NCI-H187 treated with DMSO at 0.1 percent for 48 hours (cell line): Measurements from ENCODE around the gene CELSR1.

Experiments
- DNase-seq: peaks from one replicate; lab custom pipeline; 2025; lab: John Stamatoyannopoulos, UW

Gene CELSR1

DNA sequence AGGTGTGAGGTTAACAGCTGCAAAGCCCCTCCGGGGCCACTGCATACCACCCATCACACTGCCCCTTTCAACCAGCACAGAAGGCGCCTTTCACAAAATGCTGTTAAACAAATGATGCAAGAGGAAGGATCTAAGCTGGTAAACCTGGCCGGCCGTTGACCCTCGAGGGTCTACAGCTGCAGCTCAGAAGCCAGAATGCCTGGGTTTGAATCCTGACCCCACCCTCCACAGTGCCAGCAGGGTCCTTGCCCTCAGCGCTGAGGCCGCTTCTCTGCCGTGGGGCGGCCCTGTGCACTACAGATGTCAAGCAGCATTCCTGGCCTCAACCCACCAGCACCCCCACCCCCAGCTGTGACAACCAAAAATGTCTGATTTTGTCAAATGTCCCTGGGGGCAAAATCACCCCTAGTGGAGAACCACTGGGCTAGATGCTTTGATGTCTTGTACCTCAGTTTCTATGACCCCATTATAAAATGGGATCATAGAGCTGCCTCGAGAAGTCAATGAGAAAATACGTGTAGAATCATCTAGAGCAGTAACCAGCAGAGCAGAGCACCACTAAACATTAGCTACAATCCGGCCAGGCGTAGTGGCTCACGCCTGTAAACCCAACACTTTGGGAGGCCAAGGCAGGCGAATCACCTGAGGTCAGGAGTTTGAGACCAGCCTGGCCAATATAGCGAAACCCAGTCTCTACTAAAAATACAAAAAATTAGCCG, 77.9 kb downstream of the CELSR1 start:
- DNase-seq, result no peak

DNA sequence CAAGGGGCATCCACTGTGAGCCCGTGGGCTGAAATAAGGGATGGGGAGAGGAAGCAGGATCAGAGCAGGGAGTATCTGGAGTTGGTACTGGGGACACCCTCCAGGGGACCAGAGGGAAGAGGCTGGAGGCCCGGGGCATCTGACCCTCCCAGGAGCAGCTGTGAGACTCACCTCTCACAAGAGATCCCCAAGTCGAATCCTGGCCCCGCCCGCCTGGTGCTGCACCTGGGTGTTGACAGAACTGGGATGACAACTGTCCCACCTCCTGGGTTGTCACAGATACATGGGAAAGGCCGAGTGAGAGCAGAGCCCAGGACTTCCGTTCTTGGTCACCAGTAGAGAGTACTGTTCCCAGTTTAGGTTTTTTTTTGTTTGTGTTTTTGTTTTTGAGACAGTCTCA, 78.9 kb downstream of the CELSR1 start:
- no peak for DNase-seq

DNA sequence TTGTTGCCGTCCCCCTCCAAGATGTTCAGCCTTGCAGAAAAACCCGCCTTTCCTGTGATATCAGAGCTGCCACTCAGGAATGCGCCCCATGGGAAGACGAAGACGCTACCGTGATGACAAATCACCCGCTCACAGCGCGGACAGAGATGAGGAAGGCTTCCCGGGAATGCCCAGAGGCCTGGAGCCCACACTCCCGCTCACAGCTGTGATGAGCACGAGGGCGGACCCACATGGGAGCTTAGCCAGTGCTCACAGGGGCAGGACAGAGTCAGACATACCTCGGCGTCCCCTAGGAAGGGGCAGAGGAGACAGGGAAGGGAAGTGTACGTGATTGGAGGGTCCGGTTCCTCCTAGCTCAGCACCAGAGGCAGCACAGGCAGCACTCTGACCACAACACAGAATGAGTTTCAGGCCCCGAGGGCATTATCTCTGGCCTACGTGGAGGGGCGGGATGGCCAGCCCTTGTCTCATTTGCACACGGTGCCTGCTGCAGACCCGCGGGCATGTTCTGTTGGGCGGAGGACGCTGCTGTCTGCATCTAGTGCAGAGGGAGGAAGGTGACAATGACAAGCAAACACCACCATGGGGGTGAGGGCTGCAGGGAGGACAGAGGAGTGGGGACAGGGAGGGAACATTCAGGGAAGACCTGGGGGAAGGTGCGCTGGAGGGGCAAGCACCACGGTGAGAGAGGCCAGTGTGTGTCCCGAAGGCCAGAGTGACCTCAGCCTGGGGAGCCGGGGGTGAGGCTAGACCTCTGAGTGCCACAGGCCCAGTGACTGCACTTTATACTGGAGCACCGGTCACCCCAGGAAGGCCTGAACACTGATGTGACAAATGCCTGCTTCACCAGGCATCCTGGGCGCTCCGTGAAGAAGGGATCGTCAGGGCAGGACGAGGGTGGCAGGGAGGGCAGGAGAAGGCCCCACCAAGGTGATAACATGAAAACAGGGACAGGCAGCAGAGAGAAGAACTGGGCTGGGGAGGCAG, 79.6 kb downstream of the CELSR1 start:
- no peak for DNase-seq

DNA sequence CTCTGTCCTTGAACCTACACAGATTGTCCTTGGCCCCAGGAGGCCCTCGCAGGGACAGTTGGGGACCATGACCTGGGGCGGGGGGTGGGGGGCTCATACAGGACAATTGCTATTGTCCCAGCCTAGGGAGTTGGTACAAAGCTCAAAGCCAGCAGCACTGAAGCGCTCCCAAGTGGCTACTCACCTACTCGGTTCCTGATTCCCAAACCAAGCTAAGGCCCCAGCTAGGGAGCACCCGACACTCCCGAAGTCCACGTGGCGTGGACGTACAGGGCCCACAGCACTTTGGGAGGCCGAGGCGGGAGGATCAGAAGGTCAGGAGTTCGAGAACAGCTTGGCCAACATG, 80.6 kb downstream of the CELSR1 start:
- no peak for DNase-seq

DNA sequence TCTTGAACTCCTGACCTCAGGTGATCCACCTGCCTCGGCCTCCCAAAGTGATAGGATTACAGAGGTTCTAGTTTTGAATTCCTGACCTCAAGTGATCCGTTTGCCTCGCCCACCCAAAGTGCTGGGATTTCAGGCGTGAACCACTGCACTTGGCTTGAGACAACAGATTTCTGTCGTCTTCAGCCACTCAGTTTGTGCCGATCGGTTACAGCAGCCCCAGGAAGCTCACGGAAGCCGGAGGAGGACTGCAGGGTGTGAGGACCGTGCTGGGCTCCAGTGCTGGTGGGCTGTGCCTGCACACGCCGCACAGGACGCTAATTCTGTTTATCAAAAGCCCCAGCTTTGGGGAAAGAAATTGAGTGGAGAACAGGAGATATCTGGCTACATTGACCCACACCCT, 82.0 kb downstream of the CELSR1 start:
- DNase-seq, result no peak

DNA sequence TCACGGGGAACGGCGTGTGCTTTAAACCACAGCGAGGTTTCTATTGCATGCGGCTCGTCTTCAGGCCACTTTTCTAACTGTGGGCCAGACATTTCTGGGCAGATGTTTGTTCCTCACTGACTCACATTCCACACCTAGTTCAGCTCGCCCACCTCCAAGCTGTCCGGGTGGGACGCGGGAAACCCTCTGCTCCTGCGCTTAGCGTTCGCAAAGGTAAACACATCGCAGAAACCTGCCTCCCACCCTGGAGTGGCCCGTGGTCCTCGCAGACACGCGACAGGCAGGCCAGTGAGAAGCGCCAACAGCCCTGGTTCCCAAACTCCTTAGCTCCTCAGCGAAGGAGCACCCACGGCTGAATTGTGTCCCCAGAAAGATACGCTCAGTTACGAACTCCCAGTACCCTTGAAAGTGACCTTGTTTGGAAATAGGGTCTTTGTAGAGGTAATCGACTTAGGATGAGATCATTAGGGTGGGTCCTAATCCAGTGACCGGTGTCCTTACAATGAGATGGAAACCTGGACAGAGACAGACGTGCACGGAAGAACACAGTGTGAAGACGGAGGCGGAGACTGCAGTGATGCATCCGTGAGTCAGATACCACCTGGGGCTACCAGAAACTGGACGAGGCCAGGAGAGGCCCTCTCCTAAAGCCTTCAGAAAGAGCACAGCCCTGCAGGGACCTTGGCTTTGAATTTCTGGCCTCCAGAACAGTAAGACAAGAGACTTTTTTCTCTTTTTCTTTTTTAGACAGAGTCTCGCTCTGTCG, 82.7 kb downstream of the CELSR1 start:
- no peak for DNase-seq

DNA sequence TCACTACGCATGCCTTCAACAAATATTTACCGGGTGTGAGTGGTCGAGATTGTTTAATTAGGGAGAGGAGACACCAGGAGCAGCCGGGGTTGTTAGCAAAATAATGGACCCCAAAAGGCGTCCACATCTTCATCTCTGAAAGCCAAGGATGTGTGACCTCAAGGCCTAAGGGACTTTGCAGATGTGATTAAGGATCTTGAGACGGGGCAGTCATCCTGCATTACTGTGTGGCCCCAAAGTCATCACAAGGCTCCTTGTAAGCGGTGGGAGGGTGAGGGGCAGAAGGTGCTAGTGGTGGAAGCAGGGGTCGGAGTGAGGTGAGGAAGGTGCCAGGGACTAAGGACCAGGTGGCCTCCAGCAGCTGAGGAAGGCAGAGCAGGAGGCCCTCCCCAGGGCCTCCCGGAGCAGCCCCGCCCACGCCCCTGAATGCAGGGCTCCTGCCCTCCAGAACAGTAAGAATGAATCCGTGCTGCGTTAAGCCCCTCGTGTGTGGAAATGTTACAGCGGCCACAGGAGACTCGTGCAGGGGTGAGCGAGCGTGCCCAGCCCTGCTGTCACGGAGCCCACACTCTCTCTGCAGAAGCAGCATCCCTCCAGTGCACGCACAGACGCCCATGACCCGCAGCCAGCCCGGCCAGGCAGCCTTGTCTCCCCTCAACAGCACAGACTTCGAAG, 83.5 kb downstream of the CELSR1 start:
- no peak for DNase-seq

DNA sequence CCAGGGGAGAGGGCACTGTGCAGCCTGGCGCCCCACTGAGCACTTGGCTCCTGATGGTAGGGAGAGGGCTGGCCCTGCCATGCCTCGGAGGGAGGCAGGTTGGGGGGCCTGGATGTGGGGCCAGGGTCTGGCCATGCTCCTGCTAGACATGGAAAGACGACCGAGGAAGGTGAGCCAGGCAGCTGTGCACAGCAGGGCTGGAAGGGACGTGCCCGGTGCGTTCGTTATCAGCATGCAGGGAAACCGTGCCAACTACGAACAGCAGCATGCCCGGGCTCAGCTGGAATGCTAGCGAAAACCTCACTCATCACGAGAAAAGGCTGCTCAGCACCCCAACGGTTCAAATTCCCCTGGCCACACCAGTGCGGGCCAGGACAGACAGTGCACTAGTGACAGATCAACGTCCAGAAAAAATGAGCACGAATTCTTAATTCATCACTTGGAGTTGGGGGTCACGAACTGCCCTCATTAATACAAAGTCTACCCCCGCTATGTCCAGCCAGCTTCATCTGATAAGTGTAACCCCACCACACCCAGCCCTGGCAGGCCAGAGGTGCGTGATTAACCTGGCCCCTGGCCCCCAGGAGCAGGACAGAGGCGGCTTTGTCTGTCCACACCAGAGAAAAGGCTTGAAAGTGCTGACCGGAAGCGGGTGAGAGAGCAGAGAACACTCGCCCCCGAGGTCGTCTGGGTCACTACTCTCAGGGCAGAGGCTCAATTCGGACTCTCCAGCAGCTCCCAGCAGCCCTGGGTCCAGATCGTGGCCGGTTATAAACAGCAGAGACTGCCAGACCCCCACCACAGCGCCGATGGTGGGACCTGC, 84.2 kb downstream of the CELSR1 start:
- no peak for DNase-seq

DNA sequence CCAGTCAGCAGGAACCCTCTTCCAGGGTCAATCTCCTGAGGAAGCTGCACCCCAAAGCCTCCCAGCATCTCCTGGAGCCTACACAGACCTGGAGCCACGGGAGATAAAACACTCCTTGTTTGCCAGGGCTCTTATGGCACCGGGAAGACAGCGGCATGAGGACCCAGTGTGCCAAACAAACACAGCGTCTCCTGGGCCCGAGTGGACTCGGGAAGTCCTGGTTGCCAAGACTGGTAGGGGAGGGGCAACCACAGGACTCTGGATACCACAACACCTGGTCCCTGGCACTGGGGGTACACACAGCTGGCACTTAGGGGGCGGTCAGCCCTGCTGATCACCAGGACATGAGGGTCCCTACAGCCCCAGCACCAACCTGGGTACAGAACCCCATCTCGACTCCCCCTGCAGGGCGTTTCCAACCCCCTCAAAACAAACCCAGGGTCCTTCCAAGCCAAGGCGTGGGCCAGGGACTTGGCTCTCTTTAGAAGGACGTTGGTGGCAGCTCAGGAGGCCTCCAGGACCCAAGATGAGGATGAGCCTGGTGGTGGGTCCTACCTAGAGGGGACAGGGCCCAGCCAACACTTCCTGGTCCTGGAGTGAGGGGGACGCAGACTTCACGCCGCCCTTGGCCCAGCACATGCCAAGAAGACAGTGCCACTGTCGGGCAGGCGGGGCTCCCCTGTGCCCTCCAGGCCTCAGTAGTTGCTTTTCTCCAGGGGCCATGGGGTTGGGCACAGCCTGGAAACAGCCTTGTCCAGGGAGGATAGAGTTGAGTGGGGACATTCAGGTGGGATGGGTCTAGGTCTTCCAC, 85.0 kb downstream of the CELSR1 start:
- no peak for DNase-seq

DNA sequence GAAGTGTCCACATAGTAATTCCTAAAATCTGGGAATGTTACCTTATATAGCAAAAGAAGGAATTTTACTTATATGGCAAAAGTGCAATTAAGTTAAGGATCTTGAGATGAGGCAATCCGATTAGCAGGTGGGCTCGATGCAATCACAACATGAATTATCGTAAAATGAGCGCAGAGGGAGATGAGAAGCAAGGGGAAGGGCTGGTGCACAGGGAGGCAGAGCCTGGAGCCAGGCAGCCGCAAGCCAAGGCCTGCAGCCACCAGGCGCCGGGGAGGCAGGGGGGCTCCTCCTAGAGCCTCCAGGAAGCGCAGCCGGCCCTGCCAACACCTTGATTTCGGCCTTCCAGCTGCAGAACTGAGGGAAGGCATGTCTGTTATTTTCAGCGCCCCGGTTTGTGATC, 85.7 kb downstream of the CELSR1 start:
- no peak for DNase-seq

DNA sequence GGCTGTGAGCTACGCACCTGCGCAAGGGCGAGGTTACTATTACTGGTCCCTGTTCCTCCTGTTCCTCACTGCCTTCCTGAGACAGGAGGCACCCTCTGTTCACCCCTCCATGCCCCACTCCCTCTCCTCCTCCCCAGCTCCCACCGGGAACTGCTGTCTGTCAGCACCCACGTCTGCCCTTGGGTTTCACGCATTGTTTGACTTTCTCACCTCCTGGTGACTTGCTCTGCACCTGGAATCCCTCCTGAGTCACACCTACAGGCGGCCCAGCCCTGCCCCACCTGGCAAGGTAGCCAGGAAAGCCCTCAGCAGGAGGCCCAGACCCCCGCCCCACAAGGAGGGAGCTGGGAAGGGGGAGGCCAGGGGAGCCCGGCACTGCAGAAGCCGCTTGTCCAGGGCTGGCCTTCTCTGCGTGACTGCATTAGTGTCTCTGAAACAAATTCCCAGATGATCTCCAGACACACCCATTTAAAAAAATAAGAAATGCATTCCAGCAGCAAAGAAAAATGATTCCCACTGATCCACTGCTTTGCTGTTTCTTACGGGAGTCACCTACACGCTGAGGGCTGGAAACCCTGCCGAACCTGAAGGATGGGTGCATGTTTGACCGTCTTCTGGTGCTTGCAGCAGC, 86.4 kb downstream of the CELSR1 start:
- no peak for DNase-seq

DNA sequence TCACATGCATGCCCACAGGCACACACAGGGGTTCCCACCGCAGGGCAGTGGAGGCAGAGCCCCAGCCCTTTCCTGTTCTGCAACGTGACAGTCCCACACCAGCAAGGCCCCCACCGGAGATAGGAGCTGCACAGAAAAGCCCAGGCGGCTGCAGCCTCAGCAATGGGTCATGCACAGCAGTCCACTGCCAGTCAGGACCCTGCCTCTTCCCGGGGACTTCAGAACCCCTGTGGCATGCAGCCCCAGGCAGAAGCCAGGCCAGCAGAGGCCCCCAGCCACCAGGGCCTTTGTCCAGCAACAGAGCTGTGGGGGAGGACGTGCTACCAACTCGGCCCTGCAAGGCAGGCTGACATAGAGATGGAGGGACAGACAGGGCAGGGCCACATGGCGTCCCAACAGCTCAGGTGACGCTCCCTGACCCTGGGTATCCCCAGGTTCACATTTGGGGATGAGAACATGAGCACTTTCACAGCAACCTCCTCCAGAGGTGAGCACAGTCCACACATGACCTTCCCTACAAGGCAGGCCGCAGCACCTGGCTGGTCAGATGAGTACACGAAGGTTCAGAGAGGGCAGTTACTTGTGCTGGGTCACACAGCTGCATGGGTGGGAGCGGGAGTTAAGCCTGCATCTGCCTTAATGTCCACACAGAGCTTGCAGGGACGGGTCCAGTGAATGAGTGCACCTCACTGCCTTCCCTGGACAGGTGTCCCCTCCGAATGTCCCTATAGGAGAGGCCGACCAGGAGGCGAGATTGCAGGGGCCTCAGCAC, 87.3 kb downstream of the CELSR1 start:
- DNase-seq, result no peak

DNA sequence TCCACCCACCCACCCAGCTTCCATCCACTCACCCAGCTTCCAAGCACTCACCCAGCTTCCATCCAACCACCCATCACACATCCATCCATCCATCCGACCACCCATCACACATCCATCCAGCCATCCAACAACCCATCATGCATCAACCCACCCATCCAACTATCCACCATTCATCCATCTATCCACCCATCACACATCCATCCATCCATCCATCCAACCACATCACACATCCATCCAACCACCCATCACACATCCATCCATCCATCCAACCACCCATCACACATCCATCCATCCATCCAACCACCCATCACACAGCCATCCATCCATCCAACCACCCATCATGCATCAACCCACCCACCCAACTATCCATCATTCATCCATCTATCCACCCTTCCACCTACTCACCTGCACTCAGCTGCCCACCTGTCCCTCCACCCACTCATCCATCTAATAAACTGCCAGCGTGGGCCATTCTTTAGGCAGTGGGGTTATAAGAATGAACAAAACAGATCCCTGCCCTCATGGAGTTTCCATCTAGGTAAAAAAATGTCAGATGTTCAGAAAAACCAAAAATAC, 88.2 kb downstream of the CELSR1 start:
- no peak for DNase-seq

DNA sequence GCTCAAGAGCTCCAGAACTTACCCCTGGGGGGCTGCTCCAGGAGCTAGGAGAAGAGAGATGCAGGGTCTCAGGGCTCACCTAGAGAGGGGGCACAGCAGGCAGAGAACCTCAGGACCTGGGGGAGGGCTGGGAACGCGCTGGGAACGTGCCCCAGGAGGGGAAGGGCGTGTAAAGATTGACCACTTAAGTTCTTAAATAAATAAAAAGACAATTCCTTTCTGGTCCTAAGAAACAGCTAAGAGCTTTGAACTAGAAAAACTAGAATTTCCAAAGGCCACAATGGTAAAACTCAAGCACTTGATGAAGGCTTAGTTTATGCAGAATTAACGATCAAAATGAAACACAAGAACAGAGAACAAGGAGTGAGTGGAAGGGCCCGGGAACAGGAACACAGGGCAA, 89.1 kb downstream of the CELSR1 start:
- DNase-seq, result no peak

DNA sequence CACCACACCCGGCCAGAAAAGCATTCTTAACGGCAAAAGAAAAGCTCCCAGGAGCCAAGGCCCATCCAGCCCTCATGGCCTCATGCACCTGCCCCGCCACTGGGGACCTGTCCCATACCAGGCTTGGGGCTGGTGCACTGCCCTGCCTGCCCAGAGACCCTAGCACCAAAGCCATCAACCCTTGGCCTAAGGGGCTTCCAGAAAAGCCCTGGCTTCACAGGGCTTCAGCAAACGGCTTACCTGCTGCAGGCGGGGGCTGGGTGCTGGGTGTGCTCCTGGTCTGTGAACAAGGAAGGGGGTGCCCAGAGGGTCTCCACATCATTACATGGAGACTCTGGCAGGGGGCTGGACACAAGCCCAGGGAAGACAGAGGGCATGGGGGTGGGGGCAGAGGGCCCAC, 89.5 kb downstream of the CELSR1 start:
- DNase-seq, result no peak

DNA sequence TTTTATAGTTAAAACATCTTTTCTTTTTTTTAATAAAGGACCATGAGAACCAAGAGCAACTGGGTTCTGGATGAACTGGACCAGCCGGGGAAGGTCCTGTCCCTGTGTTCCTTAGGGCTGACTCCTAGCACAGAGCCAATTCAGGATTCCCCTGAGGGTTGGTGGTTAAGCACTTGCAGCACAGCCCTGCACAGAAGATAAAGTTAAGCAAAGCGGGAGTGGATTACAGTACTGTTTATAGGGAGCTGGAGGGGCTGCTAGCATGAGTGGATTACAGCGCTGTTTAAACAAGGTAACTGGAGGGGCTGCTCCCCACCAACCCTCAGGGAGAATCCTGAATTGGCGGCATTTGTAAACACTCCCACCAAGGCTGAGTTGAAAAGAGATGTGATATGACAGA, 90.6 kb downstream of the CELSR1 start:
- DNase-seq, result no peak

DNA sequence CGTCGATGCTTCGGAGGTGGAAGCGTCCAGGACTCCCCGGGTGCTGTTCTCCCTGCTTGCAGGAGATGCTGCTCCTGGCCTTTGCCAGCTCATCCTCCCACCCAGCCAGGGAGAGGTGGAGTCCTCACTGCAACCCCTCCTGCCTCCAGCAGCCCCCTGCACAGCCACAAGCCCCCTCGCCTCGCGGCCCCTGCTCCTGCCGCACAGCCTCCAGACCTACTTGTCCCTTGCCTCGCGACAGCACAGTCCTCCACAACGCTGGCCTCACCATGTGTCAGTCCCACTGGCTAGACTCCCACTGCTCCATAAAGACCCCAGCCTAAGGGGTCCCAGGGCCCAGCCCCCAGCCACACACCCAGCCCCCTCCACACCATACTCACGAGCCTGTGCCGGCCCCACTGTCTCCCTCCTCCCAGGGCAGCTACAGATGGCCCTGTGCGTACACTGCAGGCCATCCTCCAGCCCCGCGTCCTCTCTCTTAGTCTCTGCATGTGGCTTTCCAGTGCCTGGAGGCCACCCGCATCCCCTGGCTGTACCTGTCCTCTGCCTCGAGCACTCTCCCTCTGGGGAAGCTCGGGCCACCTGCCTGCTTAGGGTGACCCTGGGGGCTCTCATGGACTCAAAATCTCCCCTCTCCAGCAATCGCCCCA, 91.5 kb downstream of the CELSR1 start:
- no peak for DNase-seq

DNA sequence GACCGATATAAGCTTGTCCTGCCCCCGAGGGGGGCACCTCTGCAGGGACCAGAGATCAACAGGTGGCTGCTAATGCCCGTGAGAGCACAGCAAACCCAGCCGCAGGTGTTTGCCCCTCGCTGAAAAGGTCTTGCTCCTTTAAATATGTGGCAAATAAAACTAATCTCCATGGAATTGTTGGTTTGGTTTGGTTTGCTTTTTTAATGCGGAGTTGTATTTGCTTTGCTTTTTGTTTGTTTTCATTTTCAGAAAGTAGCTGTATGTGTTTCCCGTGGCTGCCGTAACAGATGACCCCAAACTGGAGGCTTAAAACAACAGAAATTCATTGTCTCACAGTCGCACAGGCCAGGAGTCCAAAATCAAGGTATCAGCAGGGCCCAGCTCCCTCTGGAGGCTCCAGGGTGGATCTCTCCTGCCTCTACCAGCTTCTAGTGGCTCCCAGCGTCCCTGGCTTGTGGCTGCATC, 93.0 kb downstream of the CELSR1 start:
- DNase-seq, result no peak
